ENCODE measurements around the gene MYO6. TPM values are rescaled to one million over a fixed set of nuclear protein-coding genes. Genes with fewer than 3 reads are reported as not detected.

The MYO6 gene
- total RNA-seq, 2 experiments from 2014 or later = 0.85 to 1.1 TPM

DNA sequence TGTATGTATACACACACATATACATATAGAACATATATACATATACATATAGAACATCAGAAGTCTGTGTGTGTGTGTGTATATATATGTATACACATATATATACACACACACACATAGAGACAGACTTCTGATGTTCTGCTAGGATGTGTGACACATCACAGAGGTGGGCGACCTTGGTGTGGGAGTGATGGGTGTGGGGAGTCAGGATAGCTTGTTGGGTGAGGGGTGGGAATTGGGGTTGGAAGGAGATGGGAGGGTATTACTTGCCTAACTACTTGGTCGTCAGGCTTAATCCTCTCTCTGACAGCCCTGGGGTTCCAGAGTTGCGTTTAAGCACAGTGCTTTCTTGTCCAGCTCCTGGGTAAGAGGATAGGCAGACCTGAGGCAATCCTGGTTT lies 8.3 kb downstream of the MYO6 start:
- Histone ChIP-seq H3K4me3 (ENCODE audit: low read length) (no peak overlapping the region), H3K27me3 (ENCODE audit: control insufficient read depth in 1 of 2, insufficient read depth in 2 of 2, low read length in 2 of 2) (peaks cover 0 to 12% of the 10 kb centered on the region in 2 experiments), H3K9me3 (ENCODE audit: control insufficient read depth in 1 of 2, insufficient read depth in 1 of 2, low read length in 2 of 2) (no peaks in the 10 kb centered on the region), H3K36me3 (ENCODE audit: insufficient read depth, low read length) (no peaks in the 10 kb centered on the region), H3K27ac (ENCODE audit: low read depth in 1 of 2, low read length in 2 of 2) (no peak overlapping the region), H3K4me1 (ENCODE audit: insufficient read depth, low read length) (no peaks in the 10 kb centered on the region)
- no peaks in the 10 kb centered on the region for H3K9me3 Mint-ChIP-seq
- DNase-seq (no peak), ATAC-seq (ENCODE audit: poor library complexity) (no peak)
- ChIA-PET POLR2A (no interaction called here), CTCF (no interaction called here)
- intact Hi-C loops (cut with DNase I, micrococcal nuclease) = no loop called here
- H3K36me3 Mint-ChIP-seq (ENCODE audit: low read depth) = no peaks in the 10 kb centered on the region
- H3K27me3 Mint-ChIP-seq = peaks cover 67% of the 10 kb centered on the region
- H3K4me3 Mint-ChIP-seq = no peak overlapping the region
- no peaks in the 10 kb centered on the region for H3K4me1 Mint-ChIP-seq (ENCODE audit: low read depth)
- H3K27ac Mint-ChIP-seq = no peak overlapping the region
- TF ChIP-seq, protein P1, sequence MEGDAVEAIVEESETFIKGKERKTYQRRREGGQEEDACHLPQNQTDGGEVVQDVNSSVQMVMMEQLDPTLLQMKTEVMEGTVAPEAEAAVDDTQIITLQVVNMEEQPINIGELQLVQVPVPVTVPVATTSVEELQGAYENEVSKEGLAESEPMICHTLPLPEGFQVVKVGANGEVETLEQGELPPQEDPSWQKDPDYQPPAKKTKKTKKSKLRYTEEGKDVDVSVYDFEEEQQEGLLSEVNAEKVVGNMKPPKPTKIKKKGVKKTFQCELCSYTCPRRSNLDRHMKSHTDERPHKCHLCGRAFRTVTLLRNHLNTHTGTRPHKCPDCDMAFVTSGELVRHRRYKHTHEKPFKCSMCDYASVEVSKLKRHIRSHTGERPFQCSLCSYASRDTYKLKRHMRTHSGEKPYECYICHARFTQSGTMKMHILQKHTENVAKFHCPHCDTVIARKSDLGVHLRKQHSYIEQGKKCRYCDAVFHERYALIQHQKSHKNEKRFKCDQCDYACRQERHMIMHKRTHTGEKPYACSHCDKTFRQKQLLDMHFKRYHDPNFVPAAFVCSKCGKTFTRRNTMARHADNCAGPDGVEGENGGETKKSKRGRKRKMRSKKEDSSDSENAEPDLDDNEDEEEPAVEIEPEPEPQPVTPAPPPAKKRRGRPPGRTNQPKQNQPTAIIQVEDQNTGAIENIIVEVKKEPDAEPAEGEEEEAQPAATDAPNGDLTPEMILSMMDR (IDR thresholded peaks at IDR 0.05) = no peak

DNA sequence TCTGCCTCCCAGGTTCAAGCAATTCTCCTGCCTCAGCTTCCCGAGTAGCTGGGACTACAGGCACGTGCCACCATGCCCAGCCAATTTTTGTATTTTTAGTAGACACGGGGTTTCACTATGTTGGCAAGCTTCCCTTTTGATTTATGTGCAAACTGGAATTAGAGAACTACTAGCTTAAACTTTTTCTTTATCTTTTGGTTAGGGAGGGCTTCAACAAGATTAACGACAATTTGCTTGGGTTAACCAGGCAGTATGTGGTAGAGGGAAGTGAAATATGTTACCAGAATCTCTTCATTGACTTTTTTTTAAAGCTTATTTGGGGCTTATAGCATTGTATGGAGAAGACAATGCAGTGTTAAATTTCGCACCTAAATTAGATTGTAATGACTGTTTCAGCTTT lies 9.0 kb downstream of the MYO6 start:
- DNase-seq (no peak), ATAC-seq (ENCODE audit: poor library complexity) (no peak)
- Histone ChIP-seq H3K27me3 (ENCODE audit: control insufficient read depth in 1 of 2, insufficient read depth in 2 of 2, low read length in 2 of 2) (peaks cover 0 to 7% of the 10 kb centered on the region in 2 experiments), H3K27ac (ENCODE audit: low read depth in 1 of 2, low read length in 2 of 2) (no peak overlapping the region), H3K4me3 (ENCODE audit: low read length) (no peak overlapping the region), H3K4me1 (ENCODE audit: insufficient read depth, low read length) (no peaks in the 10 kb centered on the region), H3K36me3 (ENCODE audit: insufficient read depth, low read length) (no peaks in the 10 kb centered on the region), H3K9me3 (ENCODE audit: control insufficient read depth in 1 of 2, insufficient read depth in 1 of 2, low read length in 2 of 2) (no peaks in the 10 kb centered on the region)
- H3K4me1 Mint-ChIP-seq (ENCODE audit: low read depth) = no peaks in the 10 kb centered on the region
- TF ChIP-seq, protein P1 (IDR thresholded peaks at IDR 0.05) = no peak
- CTCF ChIA-PET = no interaction called here
- H3K27ac Mint-ChIP-seq = no peak overlapping the region
- H3K27me3 Mint-ChIP-seq = peaks cover 60% of the 10 kb centered on the region
- no peak overlapping the region for H3K4me3 Mint-ChIP-seq
- H3K36me3 Mint-ChIP-seq (ENCODE audit: low read depth) = no peaks in the 10 kb centered on the region
- intact Hi-C loops (cut with DNase I, micrococcal nuclease) = no loop called here
- no peaks in the 10 kb centered on the region for H3K9me3 Mint-ChIP-seq
- POLR2A ChIA-PET = no interaction called here

DNA sequence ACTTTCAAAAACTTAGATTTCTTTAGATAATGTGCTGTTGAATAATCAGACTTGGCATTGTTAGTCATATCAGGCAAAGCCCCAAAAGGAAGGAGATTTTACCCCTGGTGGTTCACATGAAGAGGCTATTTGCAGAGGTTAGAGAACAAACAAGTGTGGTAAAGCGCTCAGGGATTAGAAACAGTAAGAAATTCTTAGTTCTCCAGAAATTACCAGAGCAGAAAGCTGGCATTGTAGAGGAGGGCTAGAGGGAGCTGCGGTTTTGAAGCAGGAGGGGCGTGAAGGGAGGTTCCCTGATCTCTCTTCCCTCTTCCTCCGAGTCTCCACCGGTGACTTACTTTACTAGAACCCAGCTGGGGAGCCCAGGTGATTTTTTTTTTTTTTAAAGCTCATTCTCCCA lies 10.2 kb downstream of the MYO6 start:
- CTCF ChIA-PET = no interaction called here
- H3K4me1 ChIP-seq (ENCODE audit: insufficient read depth, low read length) = no peaks in the 10 kb centered on the region
- Mint-ChIP-seq H3K9me3 (no peaks in the 10 kb centered on the region), H3K4me1 (ENCODE audit: low read depth) (no peaks in the 10 kb centered on the region), H3K36me3 (ENCODE audit: low read depth) (no peaks in the 10 kb centered on the region), H3K4me3 (no peak overlapping the region), H3K27ac (no peak overlapping the region), H3K27me3 (peaks cover 59% of the 10 kb centered on the region)
- intact Hi-C loops (cut with DNase I, micrococcal nuclease) = no loop called here
- H3K27me3 ChIP-seq (ENCODE audit: control insufficient read depth in 1 of 2, insufficient read depth in 2 of 2, low read length in 2 of 2) = peaks cover 0 to 7% of the 10 kb centered on the region in 2 experiments
- no peak for ATAC-seq (ENCODE audit: poor library complexity)
- H3K27ac ChIP-seq (ENCODE audit: low read depth in 1 of 2, low read length in 2 of 2) = no peak overlapping the region
- no peak for DNase-seq
- POLR2A ChIA-PET = no interaction called here
- TF ChIP-seq, protein P1 (IDR thresholded peaks at IDR 0.05) = no peak
- H3K9me3 ChIP-seq (ENCODE audit: control insufficient read depth in 1 of 2, insufficient read depth in 1 of 2, low read length in 2 of 2) = no peaks in the 10 kb centered on the region
- H3K36me3 ChIP-seq (ENCODE audit: insufficient read depth, low read length) = no peaks in the 10 kb centered on the region
- no peak overlapping the region for H3K4me3 ChIP-seq (ENCODE audit: low read length)

All from CD4-positive, alpha-beta T cell (primary cell).